GM12874 (cell line): Measurements from ENCODE around the gene GP2.

Experiments
- TF ChIP-seq, protein P1 (sequence below): IDR thresholded peaks from 2 replicates; pipeline ENCODE4 v1.5.1; 2011; ENCODE audit warnings: low read depth, mild to moderate bottlenecking, control low read depth, low read length, moderate library complexity; ENCODE audit not compliant: insufficient read depth

The GP2 gene

GRCh38 chr16:20285993-20286499 lies 41.3 kb downstream of the GP2 start:
- TF ChIP-seq, protein P1, sequence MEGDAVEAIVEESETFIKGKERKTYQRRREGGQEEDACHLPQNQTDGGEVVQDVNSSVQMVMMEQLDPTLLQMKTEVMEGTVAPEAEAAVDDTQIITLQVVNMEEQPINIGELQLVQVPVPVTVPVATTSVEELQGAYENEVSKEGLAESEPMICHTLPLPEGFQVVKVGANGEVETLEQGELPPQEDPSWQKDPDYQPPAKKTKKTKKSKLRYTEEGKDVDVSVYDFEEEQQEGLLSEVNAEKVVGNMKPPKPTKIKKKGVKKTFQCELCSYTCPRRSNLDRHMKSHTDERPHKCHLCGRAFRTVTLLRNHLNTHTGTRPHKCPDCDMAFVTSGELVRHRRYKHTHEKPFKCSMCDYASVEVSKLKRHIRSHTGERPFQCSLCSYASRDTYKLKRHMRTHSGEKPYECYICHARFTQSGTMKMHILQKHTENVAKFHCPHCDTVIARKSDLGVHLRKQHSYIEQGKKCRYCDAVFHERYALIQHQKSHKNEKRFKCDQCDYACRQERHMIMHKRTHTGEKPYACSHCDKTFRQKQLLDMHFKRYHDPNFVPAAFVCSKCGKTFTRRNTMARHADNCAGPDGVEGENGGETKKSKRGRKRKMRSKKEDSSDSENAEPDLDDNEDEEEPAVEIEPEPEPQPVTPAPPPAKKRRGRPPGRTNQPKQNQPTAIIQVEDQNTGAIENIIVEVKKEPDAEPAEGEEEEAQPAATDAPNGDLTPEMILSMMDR, result no peak

GRCh38 chr16:20280259-20280658 lies 47.1 kb downstream of the GP2 start:
- TF ChIP-seq, protein P1, result no peak

DNA sequence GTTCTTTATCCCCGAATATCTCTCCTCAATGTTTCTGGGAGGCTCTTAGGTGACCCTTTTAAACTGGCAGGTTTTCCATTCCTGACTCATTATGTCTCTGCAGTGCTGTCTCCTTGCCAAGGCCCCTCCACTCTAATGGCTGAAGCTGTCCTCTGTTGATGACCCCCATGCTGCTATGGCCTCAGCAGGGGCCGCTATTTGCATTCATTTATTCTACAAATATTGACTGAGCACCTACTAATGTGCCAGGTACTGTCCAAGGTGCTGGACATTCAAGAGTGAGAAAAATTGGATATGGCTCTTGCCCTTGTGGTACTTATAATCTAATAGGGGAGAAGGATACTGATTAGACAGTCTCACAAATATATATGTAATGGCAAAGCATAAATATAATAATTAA lies 55.4 kb downstream of the GP2 start:
- TF ChIP-seq, protein P1, result no peak

- TF ChIP-seq, protein P1, result no peak
These were observed 58.9 kb downstream of the GP2 start for GRCh38 chr16:20268409-20268808.

DNA sequence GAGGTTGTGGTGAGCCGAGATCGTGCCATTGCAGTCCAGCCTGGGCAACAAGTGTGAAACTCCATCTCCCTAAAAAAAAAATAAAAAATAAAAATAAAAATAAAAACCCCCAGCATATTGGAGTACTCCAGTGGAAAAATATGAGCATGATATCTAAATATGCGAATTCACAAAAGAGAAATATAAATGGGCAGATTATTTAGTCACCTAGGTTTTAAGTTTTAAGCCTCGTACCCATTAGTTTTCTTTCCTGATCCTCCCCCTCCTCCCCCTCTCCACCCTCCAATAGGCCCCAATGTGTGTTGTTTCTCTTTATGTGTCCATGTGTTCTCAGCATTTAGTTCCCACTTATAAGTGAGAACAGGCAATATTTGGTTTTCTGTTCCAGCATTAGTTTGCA lies 62.3 kb downstream of the GP2 start:
- TF ChIP-seq, protein P1, result no peak

- TF ChIP-seq, protein P1, result no peak
These were observed 64.0 kb downstream of the GP2 start for GRCh38 chr16:20263138-20263855.

GRCh38 chr16:20262248-20262647 lies 65.1 kb downstream of the GP2 start:
- TF ChIP-seq, protein P1, result no peak
